MG63 (cell line): ENCODE data around the gene SGCB. TPM values are rescaled to one million over a fixed set of nuclear protein-coding genes. Genes with fewer than 3 reads are reported as not detected.

Experiments used
- DNase-seq: peaks from one replicate; pipeline ENCODE4 v3.0.0-alpha.2; 2020
- H3K27me3 ChIP-seq: fragments of 250-450 bp; sonication (Bioruptor Pico); 2 replicates; pipeline ENCODE4 v1.5.1; 2020; ENCODE audit warnings: mild to moderate bottlenecking, moderate library complexity
- H3K36me3 ChIP-seq: fragments of 250-450 bp; sonication (Bioruptor Pico); 2 replicates; pipeline ENCODE4 v1.5.1; 2020; ENCODE audit warnings: mild to moderate bottlenecking, moderate library complexity
- H3K4me3 ChIP-seq: fragments of 250-450 bp; sonication (Bioruptor Pico); 2 replicates; pipeline ENCODE4 v1.5.1; 2020; ENCODE audit warnings: mild to moderate bottlenecking, moderate library complexity
- H3K9me3 ChIP-seq: fragments of 250-450 bp; sonication (Bioruptor Pico); 2 replicates; pipeline ENCODE4 v1.5.1; 2020; ENCODE audit warnings: mild to moderate bottlenecking, moderate library complexity
- total RNA-seq: library from RNA; depleted of rRNA; stranded (reverse); fragments of >200 nt; shearing (Covaris generic); gene quantifications from 2 replicates; pipeline ENCODE4 v1.2.3, GENCODE V29; 2014; ENCODE audit warnings: low replicate concordance; rRNA removed

The SGCB gene
- total RNA-seq, 1 experiment from 2014 or later: 29.4 TPM

DNA sequence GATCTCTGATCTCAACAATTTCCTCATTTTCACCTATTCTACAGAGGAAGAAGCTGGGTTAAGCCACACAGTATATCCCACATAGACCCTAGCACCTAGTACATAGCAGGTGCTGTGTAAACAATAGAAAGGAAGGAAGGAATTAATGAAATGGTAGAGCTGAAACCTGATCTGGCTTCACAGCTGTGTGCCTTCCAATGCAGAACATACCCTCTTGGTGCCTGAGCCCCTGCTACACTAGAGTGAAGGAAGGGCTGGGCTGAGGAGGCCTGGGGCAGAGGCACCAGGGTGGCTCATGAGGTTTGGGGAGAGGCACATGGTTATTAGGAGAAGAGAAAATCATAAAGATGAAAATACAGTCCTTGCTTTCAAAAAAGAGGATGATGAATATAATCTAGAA is 39.3 kb downstream of the SGCB start:
- H3K27me3 ChIP-seq: no peaks in the 10 kb centered on the region
- H3K9me3 ChIP-seq: no peaks in the 10 kb centered on the region
- no peak for DNase-seq
- H3K4me3 ChIP-seq: no peak overlapping the region
- no peaks in the 10 kb centered on the region for H3K36me3 ChIP-seq

DNA sequence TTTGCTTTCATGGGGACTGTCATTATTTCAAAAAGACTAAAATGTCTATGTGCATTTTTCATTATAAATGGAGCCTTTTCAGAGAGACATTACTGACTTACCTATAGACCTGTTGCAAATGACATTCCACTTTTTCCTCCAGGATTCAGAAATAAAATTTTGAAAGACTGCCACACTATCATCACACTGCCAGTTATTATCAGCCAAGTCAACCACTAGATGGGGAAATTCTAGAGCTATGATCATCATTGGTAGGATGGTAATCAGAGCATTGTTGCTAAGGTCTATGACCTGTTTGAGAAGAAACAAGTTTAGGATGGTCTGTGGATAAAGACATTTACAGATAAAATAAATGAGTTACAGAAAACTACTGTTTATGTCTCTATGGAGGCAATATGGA is 40.5 kb downstream of the SGCB start:
- Histone ChIP-seq H3K9me3 (no peaks in the 10 kb centered on the region), H3K36me3 (no peaks in the 10 kb centered on the region), H3K27me3 (no peaks in the 10 kb centered on the region), H3K4me3 (no peak overlapping the region)
- no peak for DNase-seq

DNA sequence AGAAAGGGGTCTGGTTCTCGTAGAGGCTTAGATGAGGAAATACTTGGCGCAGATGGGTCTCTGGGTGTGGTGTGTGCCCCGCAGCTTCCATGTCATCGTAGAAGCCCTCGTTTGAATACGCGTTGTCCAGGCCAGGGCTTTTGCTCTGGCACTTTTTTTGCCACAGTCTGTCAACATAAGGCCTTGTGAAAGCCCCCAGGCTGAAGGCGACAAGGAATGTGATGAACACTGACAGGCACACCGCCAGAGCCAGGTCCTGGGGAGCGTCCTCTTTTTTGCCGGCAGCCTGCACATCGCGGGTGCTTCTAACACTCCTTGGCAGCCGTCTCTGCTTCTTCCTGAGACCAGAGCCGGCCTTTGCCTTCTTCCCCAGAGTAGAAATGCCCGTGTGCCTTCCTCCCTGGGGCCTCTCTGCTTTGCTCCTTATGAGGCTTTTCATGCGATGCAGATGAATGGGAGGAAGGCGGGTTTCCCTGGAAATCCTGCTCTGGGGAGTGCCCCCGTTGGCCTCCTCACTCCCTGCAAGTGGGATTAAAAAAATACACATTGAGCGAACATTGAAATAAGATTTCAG is 42.4 kb downstream of the SGCB start:
- Histone ChIP-seq H3K36me3 (no peaks in the 10 kb centered on the region), H3K9me3 (no peaks in the 10 kb centered on the region), H3K27me3 (no peaks in the 10 kb centered on the region), H3K4me3 (no peak overlapping the region)
- DNase-seq: no peak

Other genes with a start within 250 kb of the SGCB start
- gene DCUN1D4, start 195.1 kb downstream of the SGCB start, total RNA-seq: 151 and 229 TPM in 2 replicates
- gene LRRC66, start 17.9 kb downstream of the SGCB start, total RNA-seq: 0.07 and 0.59 TPM in 2 replicates
- 0.02 TPM in 1 of 2 replicates, not detected in the other for gene SPATA18, start 13.0 kb upstream of the SGCB start, total RNA-seq